Hepatocyte (in vitro differentiated cells): ENCODE measurements around the gene MGAT5B.

Experiments used
- CTCF ChIP-seq: fragments of 200-600 bp; sonication (generic); IDR thresholded peaks from 2 replicates; pipeline ENCODE4 v1.5.1; 2016; ENCODE audit warnings: antibody characterized with exemption, mild to moderate bottlenecking; ENCODE audit not compliant: poor library complexity
- EZH2 ChIP-seq: fragments of 200-600 bp; sonication (generic); IDR thresholded peaks from 2 replicates; pipeline ENCODE4 v1.6.1; 2016; ENCODE audit warnings: antibody characterized with exemption, mild to moderate bottlenecking, borderline replicate concordance
- EZH2phosphoT487 ChIP-seq: fragments of 200-600 bp; sonication (generic); IDR thresholded peaks from one replicate; pipeline ENCODE4 v1.6.1; 2018; ENCODE audit warnings: antibody characterized with exemption, mild to moderate bottlenecking, low read depth, moderate library complexity; ENCODE audit not compliant: unreplicated experiment, severe bottlenecking

- TF ChIP-seq CTCF (no peak), EZH2 (no peak), EZH2phosphoT487 (no peak)
Measured at GRCh38 chr17:76930107-76930506, 61.9 kb downstream of the MGAT5B start.
